H1 (cell line): ENCODE data around the gene PRKAR1B. TPM values are rescaled to one million over a fixed set of nuclear protein-coding genes. Genes with fewer than 3 reads are reported as not detected.

Experiments
- CBX5 ChIP-seq: fragments of 300-800, 300-1000 bp; sonication (generic); IDR thresholded peaks from 2 replicates; pipeline ENCODE4 v1.7.1; 2016; ENCODE audit warnings: antibody characterized with exemption, low read length, low read depth
- CTBP2 ChIP-seq: IDR thresholded peaks from 2 replicates; pipeline ENCODE4 v1.7.0; 2011; ENCODE audit warnings: borderline replicate concordance, mild to moderate bottlenecking, moderate library complexity, mixed read lengths, low read length; ENCODE audit not compliant: insufficient read depth, insufficient read length
- KDM1A ChIP-seq: fragments of 200-600, 300-600 bp; sonication (generic); IDR thresholded peaks from 2 replicates; pipeline ENCODE4 v1.7.1; 2016; ENCODE audit warnings: mild to moderate bottlenecking, low read length, borderline replicate concordance
- NANOG ChIP-seq: IDR thresholded peaks from 2 replicates; pipeline ENCODE4 v1.6.1; 2011; ENCODE audit warnings: low read length, low read depth, mild to moderate bottlenecking, inconsistent platforms; ENCODE audit not compliant: insufficient read depth, poor library complexity, severe bottlenecking
- SP4 ChIP-seq: IDR thresholded peaks from 2 replicates; pipeline ENCODE4 v1.6.1; 2012; ENCODE audit warnings: low read length, inconsistent platforms
- TAF7 ChIP-seq: optimal IDR thresholded peaks from 2 replicates; pipeline ENCODE3; 2011; ENCODE audit warnings: low read depth, mild to moderate bottlenecking, inconsistent platforms, low read length, moderate library complexity, borderline replicate concordance
- polyA plus RNA-seq, 7 experiments: library from polyadenylated mRNA; depleted of rRNA in 3 of 7; stranded (reverse) in 5 of 7; unstranded in 2 of 7; fragments of >200 nt in 5 of 7; fragments of 200-250 nt in 2 of 7; gene quantifications; 1 replicate in 5 of 7; 2 replicates in 1 of 7; 4 replicates in 1 of 7; pipeline versions ENCODE4 v1.2.1 to v1.2.3, GENCODE V29; 2011 to 2013; ENCODE audit warnings: missing spikeins in 2 of 7, mixed read lengths in 2 of 7
- total RNA-seq: library from RNA; stranded (reverse); fragmentation: NEBNext Ultra II Directional; extraction: Animal tissue kit (Norgen Biotek cat#: 25700); gene quantifications from 2 replicates; pipeline ENCODE4 v1.2.1, GENCODE V29; 2021

The PRKAR1B gene
- total and polyA plus RNA-seq, 2 of the 8 experiments (the other 6 are each of a cell fraction or from before 2014, with no cell fraction given) = 12.3 to 55.7 TPM

DNA sequence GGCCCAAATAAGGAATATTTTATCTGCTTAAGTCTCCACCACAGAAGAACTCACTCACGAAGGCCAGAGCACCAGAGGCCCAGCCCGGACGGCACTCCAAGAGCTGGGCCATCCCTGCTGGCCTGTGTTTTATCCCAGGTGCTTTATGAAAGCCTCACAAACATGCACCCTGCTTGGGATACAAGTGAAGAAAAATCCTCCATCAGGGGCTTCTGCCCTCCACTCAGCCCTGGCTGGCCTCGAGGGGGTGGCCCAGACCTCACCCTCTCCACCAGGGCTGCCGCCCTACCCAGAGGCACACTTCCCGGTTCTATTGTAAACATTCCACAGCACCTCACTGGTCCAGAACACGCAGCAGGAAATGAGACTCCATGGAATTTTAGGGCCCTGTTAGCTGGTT lies 20.4 kb downstream of the PRKAR1B start (continued):
- TF ChIP-seq CBX5 (no peak), TAF7 (no peak), SP4 (no peak), CTBP2 (no peak), NANOG (no peak), KDM1A (no peak)
- TF ChIP-seq, all 59 proteins: peak for 0
